A549 (cell line): ENCODE data around the gene SKAP1. TPM values are rescaled to one million over a fixed set of nuclear protein-coding genes. Genes with fewer than 3 reads are reported as not detected.

Experiments
- ATAC-seq, 2 experiments: fragments of 200-7000 bp in 1 of 2; fragments of >200 bp in 1 of 2; cut with Nextera tagmentation in 1 of 2; cut with Tn5 transposase in 1 of 2; 3 replicates each; pipeline versions ENCODE4 v1.8.0 to v1.9.1; 2018 to 2020; ENCODE audit warnings: mild to moderate bottlenecking in 1 of 2, moderate library complexity in 1 of 2
- CTCF ChIA-PET: fragments of 300-600 bp; sonication (Branson Sonifier 250); formaldehyde crosslinking; extraction: SDS; loops from one replicate; lab custom pipeline; 2021; ENCODE audit warnings: antibody characterized with exemption, inconsistent platforms; lab: Yijun Ruan, JAX
- POLR2A ChIA-PET: fragments of 350-600 bp; formaldehyde crosslinking; extraction: SDS; loops from one replicate; lab custom pipeline; 2021; ENCODE audit warnings: antibody characterized with exemption, inconsistent platforms; lab: Yijun Ruan, JAX
- DNase-seq, 2 experiments: peaks; one replicate each; pipeline versions ENCODE4 v3.0.0 to v3.0.0-alpha.2; 2011 to 2016; ENCODE audit warnings: low read depth in 1 of 2, low spot score in 1 of 2
- FAIRE-seq: peaks from 2 replicates; lab custom pipeline; 2011; peaks lifted over from hg19 to GRCh38; lab: Jason Lieb, UNC
- H3K27ac ChIP-seq, 2 experiments: fragments of >200 bp; sonication (Bioruptor Twin); formaldehyde crosslinking; 3 replicates each; pipeline ENCODE4 v1.5.1; 2016 to 2017
- H3K4me1 ChIP-seq: fragments of >200 bp; sonication (Bioruptor Twin); formaldehyde crosslinking; 3 replicates; pipeline ENCODE4 v1.6.1; 2016
- H3K4me2 ChIP-seq: fragments of >200 bp; sonication (Bioruptor Twin); formaldehyde crosslinking; 3 replicates; pipeline ENCODE4 v1.6.1; 2016
- H3K4me3 ChIP-seq: fragments of >200 bp; sonication (Bioruptor Twin); formaldehyde crosslinking; 3 replicates; pipeline ENCODE4 v1.5.1; 2016
- H3K9me3 ChIP-seq: fragments of >200 bp; sonication (Bioruptor Twin); formaldehyde crosslinking; 3 replicates; pipeline ENCODE4 v1.6.1; 2016
- ATOH8 ChIP-seq: fragments of 250-450 bp; sonication (Bioruptor Pico); IDR thresholded peaks from 2 replicates; pipeline ENCODE4 v1.5.0; 2020; ENCODE audit warnings: low read depth, mild to moderate bottlenecking, moderate library complexity
- BCL3 ChIP-seq: fragments of >200 bp; sonication (Bioruptor Twin); formaldehyde crosslinking; IDR thresholded peaks from 3 replicates; pipeline ENCODE4 v1.6.1; 2016
- BHLHE40 ChIP-seq: IDR thresholded peaks from 2 replicates; pipeline ENCODE4 v1.6.1; 2012; ENCODE audit warnings: low read depth, low read length, inconsistent platforms
- CHD2 ChIP-seq: fragments of 150-350 bp; IDR thresholded peaks from 2 replicates; pipeline ENCODE4 v1.6.1; 2014; ENCODE audit warnings: low read length; ENCODE audit not compliant: partially characterized antibody
- E2F6 ChIP-seq: IDR thresholded peaks from 2 replicates; pipeline ENCODE4 v1.6.1; 2012; ENCODE audit warnings: low read depth, borderline replicate concordance
- EP300 ChIP-seq, 2 experiments: fragments of >200 bp; sonication (Bioruptor Twin); formaldehyde crosslinking; IDR thresholded peaks; 2 replicates in 1 of 2; 3 replicates in 1 of 2; pipeline ENCODE4 v1.6.1; 2016 to 2017
- ESRRA ChIP-seq: fragments of 150-350 bp; IDR thresholded peaks from 2 replicates; pipeline ENCODE4 v1.6.1; 2014; ENCODE audit warnings: mild to moderate bottlenecking, low read length, borderline replicate concordance
- FOXS1 ChIP-seq: fragments of 250-450 bp; sonication (Bioruptor Pico); IDR thresholded peaks from 2 replicates; pipeline ENCODE4 v1.5.0; 2020; ENCODE audit warnings: mild to moderate bottlenecking, moderate library complexity
- HDAC2 ChIP-seq: fragments of 200-600 bp; sonication (generic); IDR thresholded peaks from 2 replicates; pipeline ENCODE4 v1.6.1; 2016
- JUNB ChIP-seq: fragments of >200 bp; sonication (Bioruptor Twin); formaldehyde crosslinking; IDR thresholded peaks from 2 replicates; pipeline ENCODE4 v1.6.1; 2016
- MAFK ChIP-seq: fragments of 450-650 bp; IDR thresholded peaks from 2 replicates; pipeline ENCODE4 v1.6.1; 2014; ENCODE audit not compliant: partially characterized antibody
- MAX ChIP-seq: IDR thresholded peaks from 2 replicates; pipeline ENCODE4 v1.6.1; 2012
- NFE2L2 ChIP-seq: fragments of 150-350 bp; conservative IDR thresholded peaks from 2 replicates; pipeline ENCODE4 v1.6.1; 2014; ENCODE audit warnings: low read length
- PBX3 ChIP-seq: IDR thresholded peaks from 2 replicates; pipeline ENCODE4 v1.6.1; 2012
- POLR2AphosphoS2 ChIP-seq: conservative IDR thresholded peaks from 2 replicates; pipeline ENCODE4 v1.6.1; 2012; ENCODE audit warnings: low read length, improper control_type of control experiment, inconsistent platforms
- RAD21 ChIP-seq, 2 experiments: fragments of >200 bp in 1 of 2; sonication (Bioruptor Twin) in 1 of 2; formaldehyde crosslinking in 1 of 2; IDR thresholded peaks in 1 of 2; conservative IDR thresholded peaks in 1 of 2; 2 replicates in 1 of 2; 3 replicates in 1 of 2; pipeline ENCODE4 v1.6.1; 2012 to 2018; ENCODE audit warnings: inconsistent platforms in 1 of 2
- RARB ChIP-seq: fragments of 250-450 bp; sonication (Bioruptor Pico); IDR thresholded peaks from 2 replicates; pipeline ENCODE4 v1.8.0; 2021; ENCODE audit warnings: mild to moderate bottlenecking, moderate library complexity
- RCOR1 ChIP-seq: fragments of 150-350 bp; IDR thresholded peaks from 2 replicates; pipeline ENCODE4 v1.6.1; 2014; ENCODE audit warnings: antibody characterized with exemption, low read length, low read depth
- SMC3 ChIP-seq: fragments of >200 bp; sonication (Bioruptor Twin); formaldehyde crosslinking; IDR thresholded peaks from 3 replicates; pipeline ENCODE4 v1.6.1; 2018; ENCODE audit warnings: inconsistent platforms
- ZFP36 ChIP-seq: fragments of 450-650 bp; IDR thresholded peaks from 2 replicates; pipeline ENCODE4 v1.6.1; 2014; ENCODE audit warnings: borderline replicate concordance; ENCODE audit not compliant: partially characterized antibody
- ZNF302 ChIP-seq: fragments of 250-450 bp; sonication (Bioruptor Pico); IDR thresholded peaks from 2 replicates; pipeline ENCODE4 v1.9.0; 2021; ENCODE audit warnings: inconsistent platforms, mild to moderate bottlenecking, moderate library complexity
- WGBS: methylation state at CpG from one replicate; pipeline ENCODE4 v1.1.6; 2017; ENCODE audit errors: missing lambda C conversion rate; 5-methylcytosine and 5-hydroxymethylcytosine counted together
- polyA plus RNA-seq, 4 experiments: library from polyadenylated mRNA; depleted of rRNA in 3 of 4; stranded (reverse); fragments of >200 nt; fragmentation: RNase III in 1 of 4; extraction: RNeasy Plus Mini Kit Qiagen cat#74134 plus additional on column Dnase treatment in 1 of 4; gene quantifications; 2 replicates in 3 of 4; 3 replicates in 1 of 4; pipeline ENCODE4 v1.2.3, GENCODE V29; 2011 to 2017

Gene SKAP1
- polyA plus RNA-seq, 2 of the 4 experiments (the other 2 are of a cell fraction): 0.14 to 0.78 TPM

- Histone ChIP-seq H3K27ac (no peak overlapping the region), H3K4me2 (no peak overlapping the region), H3K4me3 (no peak overlapping the region), H3K4me1 (peaks cover 17% of the 10 kb centered on the region), H3K9me3 (no peaks in the 10 kb centered on the region)
- WGBS: 69% methylated on average over 2 of the region's 2 CpGs
- no peak for FAIRE-seq
- no peak for DNase-seq
- TF ChIP-seq MAFK: peak; percentile 56
- no peak for TF ChIP-seq ESRRA
- no peak for TF ChIP-seq ZFP36
- TF ChIP-seq RCOR1: no peak
- no peak for TF ChIP-seq BCL3
- TF ChIP-seq PBX3: no peak
- POLR2A ChIA-PET: interaction anchor here (0.6 kb wide), 1 partner anchor 334 kb away, joined by 8 read pairs; the partner anchor contains the start of gene HOXB6
- no peak for ATAC-seq
- CTCF ChIA-PET: interaction anchor here (1.0 to 1.8 kb wide), 3 partner anchors 9 to 55 kb away, joined by 3 to 7 read pairs (median 4); no protein-coding TSS in a partner anchor
These were observed 159.1 kb downstream of the SKAP1 start for GRCh38 chr17:48270899-48271298.

GRCh38 chr17:48269209-48269608 lies 160.8 kb downstream of the SKAP1 start:
- Histone ChIP-seq H3K9me3 (no peaks in the 10 kb centered on the region), H3K4me2 (no peak overlapping the region), H3K4me1 (peaks cover 31% of the 10 kb centered on the region), H3K4me3 (no peak overlapping the region), H3K27ac (no peak overlapping the region)
- POLR2A ChIA-PET: no interaction called here
- CTCF ChIA-PET: interaction anchor here (1.3 to 3.0 kb wide), 5 partner anchors 9 to 324 kb away, joined by 4 to 16 read pairs (median 6); partner anchors contain the start of gene HOXB5
- no peak for ATAC-seq
- FAIRE-seq: peak; percentile 79
- 82% methylated on average over 1 of the region's 1 CpG for WGBS
- TF ChIP-seq ATOH8 (CRISPR knock-in tag): no peak
- no peak for TF ChIP-seq E2F6
- TF ChIP-seq POLR2AphosphoS2: no peak
- TF ChIP-seq CHD2: no peak
- no peak for DNase-seq

- WGBS: 74% methylated on average over 8 of the region's 8 CpGs
- H3K27ac ChIP-seq: peak overlapping the region; percentile 13 to 51; a peak in 4 of 6 replicates
- H3K9me3 ChIP-seq: no peaks in the 10 kb centered on the region
- no peak for DNase-seq
- H3K4me2 ChIP-seq: peak overlapping the region; percentile 1; the same call in 1 of the 3 replicates
- ChIA-PET CTCF (interaction anchor here (0.8 to 10.6 kb wide), 29 partner anchors 10 to 362 kb away, joined by 3 to 217 read pairs (median 6); partner anchors contain the start of gene HOXB9), POLR2A (no interaction called here)
- H3K4me1 ChIP-seq: peaks cover 77% of the 10 kb centered on the region
- H3K4me3 ChIP-seq: no peak overlapping the region
- TF ChIP-seq E2F6 (no peak), BHLHE40 (no peak)
- no peak for ATAC-seq
- no peak for FAIRE-seq
These were observed 166.3 kb downstream of the SKAP1 start for GRCh38 chr17:48263731-48264035.

GRCh38 chr17:48262982-48263730 lies 166.9 kb downstream of the SKAP1 start:
- ChIA-PET POLR2A (interaction anchor here (1.0 kb wide), 2 partner anchors 341 to 362 kb away, joined by 3 read pairs; no protein-coding TSS in a partner anchor), CTCF (interaction anchor here (0.6 to 10.6 kb wide), 47 partner anchors 9 to 494 kb away, joined by 3 to 217 read pairs (median 4); partner anchors contain the start of genes HOXB5 and HOXB9)
- Histone ChIP-seq H3K9me3 (no peaks in the 10 kb centered on the region), H3K4me2 (0 out of 3 replicates have a peak overlapping the region, but pooled peaks have one; percentile 1), H3K27ac (peak overlapping the region; percentile 13 to 51; a peak in 4 of 6 replicates), H3K4me1 (peaks cover 77% of the 10 kb centered on the region), H3K4me3 (no peak overlapping the region)
- FAIRE-seq (peak; percentile 78), ATAC-seq (no peak), DNase-seq (peak; percentile 42 to 56)
- 62% methylated on average over 2 of the region's 2 CpGs for WGBS
- TF ChIP-seq RAD21 (conservative IDR thresholded peaks at IDR 0.05 in 1 of 2, IDR thresholded peaks at IDR 0.05 in 1 of 2): peak; percentile 54 to 59
- no peak for TF ChIP-seq MAX
- TF ChIP-seq RARB (CRISPR knock-in tag): no peak
- TF ChIP-seq PBX3: no peak
- TF ChIP-seq EP300 (IDR thresholded peaks at IDR 0.05): no peak
- no peak for TF ChIP-seq NFE2L2
- no peak for TF ChIP-seq ZNF302 (CRISPR knock-in tag)
- no peak for TF ChIP-seq JUNB
- no peak for TF ChIP-seq HDAC2
- TF ChIP-seq SMC3: peak; percentile 69
- TF ChIP-seq FOXS1 (CRISPR knock-in tag): no peak
